ENCODE results near the gene IFNA6.

The IFNA6 gene

GRCh38 chr9:21317956-21318923, 32.4 kb downstream of the IFNA6 start:
- peak; percentile 43 for DNase-seq
- Mint-ChIP-seq H3K4me3 (no peak overlapping the region), H3K36me3 (peaks cover 15% of the 10 kb centered on the region), H3K4me1 (peaks cover 2% of the 10 kb centered on the region), H3K27me3 (no peaks in the 10 kb centered on the region), H3K9me3 (no peaks in the 10 kb centered on the region), H3K27ac (no peak overlapping the region)
- CTCF ChIA-PET, result interaction anchor here (0.7 to 9.4 kb wide), 13 partner anchors 8 to 570 kb away, joined by 3 to 60 read pairs (median 4); no protein-coding TSS in a partner anchor

DNA sequence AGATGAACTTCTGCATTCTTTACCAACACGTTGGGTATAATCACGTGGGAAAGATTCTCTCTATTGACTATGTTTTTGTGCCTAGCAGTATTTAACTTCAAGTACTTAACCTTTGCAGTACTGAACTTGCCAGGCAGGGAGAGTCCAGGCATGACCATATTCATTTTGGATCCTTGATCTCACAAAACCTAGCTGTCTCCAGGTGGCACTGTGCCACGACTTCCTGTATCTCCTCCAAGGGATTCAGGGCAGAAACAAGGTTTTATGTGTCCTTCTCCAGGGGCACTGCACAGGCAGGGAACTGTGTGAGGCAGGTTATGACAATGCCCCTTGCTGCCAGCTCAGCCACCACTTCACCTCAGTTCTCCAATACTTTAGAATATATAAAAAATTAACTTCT, 33.8 kb downstream of the IFNA6 start:
- Mint-ChIP-seq H3K27me3 (no peaks in the 10 kb centered on the region), H3K4me1 (peaks cover 2% of the 10 kb centered on the region), H3K4me3 (no peak overlapping the region), H3K9me3 (no peaks in the 10 kb centered on the region), H3K27ac (no peak overlapping the region), H3K36me3 (peaks cover 6% of the 10 kb centered on the region)
- CTCF ChIA-PET, result interaction anchor here (0.5 to 9.4 kb wide), 6 partner anchors 78 to 163 kb away, joined by 3 to 60 read pairs (median 6); no protein-coding TSS in a partner anchor
- DNase-seq, result no peak

GRCh38 chr9:21316032-21316842, 34.5 kb downstream of the IFNA6 start:
- Mint-ChIP-seq H3K4me1 (peaks cover 2% of the 10 kb centered on the region), H3K9me3 (no peaks in the 10 kb centered on the region), H3K27me3 (peaks cover 6% of the 10 kb centered on the region), H3K27ac (no peak overlapping the region), H3K4me3 (no peak overlapping the region), H3K36me3 (peaks cover 3% of the 10 kb centered on the region)
- no peak for DNase-seq
- CTCF ChIA-PET, result interaction anchor here (1.1 to 9.4 kb wide), 3 partner anchors 10 to 103 kb away, joined by 3 to 60 read pairs (median 4); no protein-coding TSS in a partner anchor

DNA sequence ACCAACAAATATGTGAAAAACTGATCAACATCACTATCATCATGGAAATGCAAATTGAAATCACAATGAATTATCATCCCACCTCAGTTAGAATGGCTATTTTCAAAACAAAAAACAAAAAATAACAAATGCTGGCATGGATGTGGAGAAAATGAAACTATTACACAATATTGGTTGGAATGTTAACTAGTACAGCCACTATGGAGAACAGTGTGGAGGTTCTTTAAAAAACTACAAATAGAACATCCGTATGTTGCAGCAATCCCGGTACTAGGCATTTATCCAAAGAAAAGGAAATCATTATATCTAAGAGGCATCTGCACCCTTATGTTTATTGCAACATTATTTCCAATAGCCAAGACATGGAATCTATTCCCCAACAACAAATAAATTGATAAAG, 36.5 kb downstream of the IFNA6 start:
- no peak overlapping the region for H3K4me3 Mint-ChIP-seq
- DNase-seq, result no peak
- H3K9me3 Mint-ChIP-seq, result no peaks in the 10 kb centered on the region
- CTCF ChIA-PET, result interaction anchor here (1.1 to 1.3 kb wide), 2 partner anchors 82 to 120 kb away, joined by 3 to 4 read pairs; no protein-coding TSS in a partner anchor
- H3K4me1 Mint-ChIP-seq, result peaks cover 2% of the 10 kb centered on the region
- H3K27ac Mint-ChIP-seq, result no peak overlapping the region
- H3K27me3 Mint-ChIP-seq, result peaks cover 10% of the 10 kb centered on the region
- no peaks in the 10 kb centered on the region for H3K36me3 Mint-ChIP-seq

- H3K4me1 Mint-ChIP-seq, result no peaks in the 10 kb centered on the region
- H3K27me3 Mint-ChIP-seq, result peaks cover 10% of the 10 kb centered on the region
- CTCF ChIA-PET, result interaction anchor here (0.5 to 1.6 kb wide), 2 partner anchors 84 to 115 kb away, joined by 3 to 5 read pairs; no protein-coding TSS in a partner anchor
- no peak overlapping the region for H3K27ac Mint-ChIP-seq
- H3K36me3 Mint-ChIP-seq, result no peaks in the 10 kb centered on the region
- DNase-seq, result no peak
- H3K9me3 Mint-ChIP-seq, result no peaks in the 10 kb centered on the region
- H3K4me3 Mint-ChIP-seq, result no peak overlapping the region
These were observed 38.8 kb downstream of the IFNA6 start for GRCh38 chr9:21311889-21312288.

GRCh38 chr9:21305213-21305612, 45.5 kb downstream of the IFNA6 start, which contains the start of gene IFNA5:
TSS of gene IFNA5 (minus strand) at chr9:21305313. CDS start at chr9:21305256, 57 bp downstream.
- no peak for DNase-seq
- Mint-ChIP-seq H3K4me3 (no peak within 1 kb of the TSS), H3K9me3 (no peaks in the 10 kb centered on the region), H3K27ac (no peak within 1 kb of the TSS), H3K36me3 (no peaks in the 10 kb centered on the region), H3K27me3 (peaks cover 13% of the 10 kb centered on the region), H3K4me1 (no peaks in the 10 kb centered on the region)
- CTCF ChIA-PET, result interaction anchor here (0.9 kb wide), 1 partner anchor 21 kb away, joined by 3 read pairs; no protein-coding TSS in a partner anchor
